GM10266 (cell line): Measurements from ENCODE around the gene C10orf71.

ENCODE experiments used
- DNase-seq: peaks from one replicate; pipeline ENCODE4 v3.0.0; 2012; ENCODE audit errors: extremely low spot score
- TF ChIP-seq, protein P1 (sequence below): IDR thresholded peaks from 2 replicates; pipeline ENCODE4 v1.5.1; 2012; ENCODE audit warnings: mild to moderate bottlenecking, low read depth; ENCODE audit not compliant: control insufficient read depth, insufficient read depth; ENCODE audit errors: missing control alignments

Gene C10orf71

GRCh38 chr10:49287689-49288340, 11.2 kb upstream of the C10orf71 start:
- TF ChIP-seq, protein P1, sequence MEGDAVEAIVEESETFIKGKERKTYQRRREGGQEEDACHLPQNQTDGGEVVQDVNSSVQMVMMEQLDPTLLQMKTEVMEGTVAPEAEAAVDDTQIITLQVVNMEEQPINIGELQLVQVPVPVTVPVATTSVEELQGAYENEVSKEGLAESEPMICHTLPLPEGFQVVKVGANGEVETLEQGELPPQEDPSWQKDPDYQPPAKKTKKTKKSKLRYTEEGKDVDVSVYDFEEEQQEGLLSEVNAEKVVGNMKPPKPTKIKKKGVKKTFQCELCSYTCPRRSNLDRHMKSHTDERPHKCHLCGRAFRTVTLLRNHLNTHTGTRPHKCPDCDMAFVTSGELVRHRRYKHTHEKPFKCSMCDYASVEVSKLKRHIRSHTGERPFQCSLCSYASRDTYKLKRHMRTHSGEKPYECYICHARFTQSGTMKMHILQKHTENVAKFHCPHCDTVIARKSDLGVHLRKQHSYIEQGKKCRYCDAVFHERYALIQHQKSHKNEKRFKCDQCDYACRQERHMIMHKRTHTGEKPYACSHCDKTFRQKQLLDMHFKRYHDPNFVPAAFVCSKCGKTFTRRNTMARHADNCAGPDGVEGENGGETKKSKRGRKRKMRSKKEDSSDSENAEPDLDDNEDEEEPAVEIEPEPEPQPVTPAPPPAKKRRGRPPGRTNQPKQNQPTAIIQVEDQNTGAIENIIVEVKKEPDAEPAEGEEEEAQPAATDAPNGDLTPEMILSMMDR: no peak
- DNase-seq: no peak

GRCh38 chr10:49288341-49289065, 10.5 kb upstream of the C10orf71 start:
- TF ChIP-seq, protein P1: no peak
- DNase-seq: no peak

DNA sequence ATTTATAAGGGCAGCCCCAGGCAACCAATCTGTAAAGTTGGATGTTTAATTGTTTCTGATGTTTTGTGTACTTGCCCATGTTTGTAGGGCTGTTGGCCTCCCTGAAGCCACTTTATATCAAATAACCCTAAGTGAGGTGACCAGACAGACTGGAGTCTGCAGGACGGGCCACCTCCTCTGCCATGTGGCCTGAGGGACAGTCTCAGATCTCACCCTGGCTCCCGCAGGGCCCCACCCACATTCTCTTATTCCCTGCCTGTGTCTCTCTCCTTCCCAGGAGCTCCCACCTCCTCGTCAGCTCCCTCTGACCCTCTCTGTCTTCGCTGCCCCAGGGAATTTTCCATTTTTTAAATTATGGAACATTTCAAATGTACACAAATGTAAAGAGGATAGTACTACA, 9.5 kb upstream of the C10orf71 start:
- TF ChIP-seq, protein P1: no peak

GRCh38 chr10:49290131-49290530, 8.8 kb upstream of the C10orf71 start:
- DNase-seq: no peak
- TF ChIP-seq, protein P1: no peak

More for the DNA sequence above, 9.5 kb upstream of the C10orf71 start:
- DNase-seq: no peak

DNA sequence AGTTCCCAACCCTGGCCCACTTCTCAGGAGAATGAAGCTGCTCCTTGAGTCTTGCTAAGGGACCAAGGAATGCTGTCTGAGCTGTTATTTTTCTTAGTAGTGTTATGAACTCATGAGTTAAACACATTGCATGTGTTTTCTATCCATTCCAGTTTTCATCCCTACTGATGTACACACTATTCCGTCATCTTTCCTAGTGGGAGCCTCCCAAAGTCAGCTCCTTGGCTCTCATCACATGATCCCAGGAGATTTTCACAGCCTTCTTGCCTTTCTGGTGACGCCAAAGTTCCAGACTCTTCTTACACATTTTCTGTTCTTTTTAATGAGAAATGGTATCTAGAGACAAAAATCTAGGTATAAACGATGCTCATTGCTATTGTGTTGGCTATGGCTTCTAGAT, 8.4 kb upstream of the C10orf71 start:
- no peak for DNase-seq
- TF ChIP-seq, protein P1: no peak

GRCh38 chr10:49292565-49293207, 6.3 kb upstream of the C10orf71 start:
- no peak for DNase-seq
- TF ChIP-seq, protein P1: no peak

DNA sequence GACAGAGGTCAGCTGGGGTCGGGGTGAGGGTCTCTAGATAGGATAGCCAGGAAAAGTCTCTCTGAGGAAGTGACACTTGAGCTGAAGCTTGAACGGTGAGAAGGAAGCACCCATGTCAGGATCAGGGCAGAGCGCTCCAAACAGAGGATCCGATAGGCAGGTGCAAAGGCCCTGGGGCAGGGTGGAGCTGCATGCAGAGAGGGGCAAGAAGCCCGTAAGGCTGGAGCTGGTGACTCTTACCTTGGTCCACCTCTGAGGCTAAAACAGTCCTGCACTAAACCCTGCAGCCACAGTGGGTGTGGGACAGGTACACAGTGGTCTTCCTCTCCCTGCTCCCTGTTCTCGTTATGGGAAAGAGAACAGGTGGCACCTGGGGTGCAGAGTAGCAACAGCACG, 5.8 kb upstream of the C10orf71 start:
- TF ChIP-seq, protein P1: no peak
- no peak for DNase-seq
